ENCODE results near the gene CCDC148. TPM values are rescaled to one million over a fixed set of nuclear protein-coding genes. Genes with fewer than 3 reads are reported as not detected.
A peak's percentile ranks its signal among the peaks of the same experiment; 100 is the strongest.
"Not testable (repeated sequence)": the region's sequence is repeated elsewhere in the genome, so short reads cannot be mapped to it uniquely, and the experiment has no call there.

Gene CCDC148
- total RNA-seq, 1 donor from 2014 or later: 3.6 TPM

GRCh38 chr2:158433716-158434115 is 22.8 kb downstream of the CCDC148 start:
- DNase-seq (ENCODE audit: low spot score): not testable (repeated sequence)

GRCh38 chr2:158432117-158432516 is 24.4 kb downstream of the CCDC148 start:
- DNase-seq (ENCODE audit: low spot score): no peak

GRCh38 chr2:158414538-158414937 is 42.0 kb downstream of the CCDC148 start:
- peak; percentile 39 for DNase-seq (ENCODE audit: low spot score)

GRCh38 chr2:158413581-158413980 is 43.0 kb downstream of the CCDC148 start:
- DNase-seq (ENCODE audit: low spot score): no peak

DNA sequence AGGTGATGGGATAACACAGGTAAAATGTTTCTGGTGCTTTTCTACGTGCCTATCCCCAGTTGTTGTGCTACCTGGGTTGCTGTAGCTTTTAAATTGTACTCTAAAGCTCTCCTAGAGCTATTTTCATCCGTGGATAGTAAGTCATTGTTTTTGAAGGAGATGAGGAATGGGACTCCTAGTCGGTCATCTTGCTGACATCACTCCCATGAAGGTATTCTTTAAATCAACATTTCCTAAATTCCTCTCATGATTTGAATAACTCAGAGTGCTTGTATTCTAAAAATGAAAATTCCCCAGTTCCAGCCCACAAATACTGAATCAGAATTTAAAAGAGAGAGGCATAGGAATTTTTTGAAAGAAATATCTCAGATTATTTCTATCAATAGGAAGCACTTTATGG is 44.3 kb downstream of the CCDC148 start:
- DNase-seq (ENCODE audit: low spot score): no peak

DNA sequence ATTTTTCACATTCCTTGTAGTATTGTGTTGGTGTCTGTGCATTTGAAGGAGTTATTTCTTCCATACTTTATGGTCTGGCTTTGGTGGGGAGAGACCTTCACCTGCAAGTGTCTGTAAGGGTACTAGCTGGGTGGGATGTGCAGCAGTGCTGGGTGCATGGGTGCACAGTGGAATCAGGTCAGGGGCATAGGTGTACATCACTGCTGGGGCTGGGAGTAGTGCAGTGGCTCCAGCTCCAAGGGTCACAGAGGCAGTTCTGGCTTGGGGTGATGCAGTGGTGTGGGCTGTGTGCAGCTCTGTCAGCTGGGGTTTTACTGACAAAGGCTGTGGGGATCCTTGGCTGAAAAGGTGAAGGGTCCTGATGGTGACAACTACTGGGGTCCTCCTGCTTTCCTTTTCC is 44.8 kb downstream of the CCDC148 start:
- no peak for DNase-seq (ENCODE audit: low spot score)

- no peak for DNase-seq (ENCODE audit: low spot score)
These were observed 46.4 kb downstream of the CCDC148 start for GRCh38 chr2:158410132-158410531.

DNA sequence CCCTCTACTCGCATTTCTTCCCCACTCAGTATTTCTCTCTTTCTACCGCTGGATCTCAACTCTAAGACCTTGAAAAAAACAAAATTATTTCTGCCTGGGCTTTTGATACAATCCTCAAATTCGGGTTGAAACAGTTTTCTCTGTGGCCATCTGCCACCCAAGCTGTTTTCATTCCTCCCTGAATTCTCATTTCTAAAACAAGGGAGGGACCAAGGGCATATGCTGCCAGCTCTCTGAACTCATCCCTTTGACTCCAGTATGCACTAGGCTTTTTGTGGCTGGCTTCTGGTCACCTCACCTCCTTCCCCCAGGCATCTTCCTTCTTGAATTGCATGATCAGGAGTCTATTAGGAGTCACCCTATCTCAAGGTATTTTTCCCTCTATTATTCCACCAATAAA is 49.5 kb downstream of the CCDC148 start:
- no peak for DNase-seq (ENCODE audit: low spot score)

DNA sequence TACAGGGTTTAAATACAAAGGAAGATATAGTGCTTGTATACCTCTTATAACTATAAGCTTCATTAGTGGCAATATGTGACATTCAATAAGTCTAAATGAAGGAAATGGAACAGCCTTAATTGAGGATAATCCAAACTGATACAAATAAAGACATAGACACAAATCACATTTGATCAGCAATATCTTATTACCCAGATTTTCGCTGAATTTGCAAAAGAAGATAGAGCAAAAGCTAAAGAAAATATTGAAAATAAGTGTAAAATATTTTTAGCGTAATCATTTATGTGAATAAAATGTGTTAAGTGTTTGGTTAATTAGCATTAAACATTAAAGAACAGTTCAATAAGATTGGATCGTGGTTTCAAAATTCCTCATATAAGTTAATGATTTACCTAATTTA is 51.2 kb downstream of the CCDC148 start:
- DNase-seq (ENCODE audit: low spot score): no peak

GRCh38 chr2:158403237-158403636 is 53.3 kb downstream of the CCDC148 start:
- DNase-seq (ENCODE audit: low spot score): no peak

DNA sequence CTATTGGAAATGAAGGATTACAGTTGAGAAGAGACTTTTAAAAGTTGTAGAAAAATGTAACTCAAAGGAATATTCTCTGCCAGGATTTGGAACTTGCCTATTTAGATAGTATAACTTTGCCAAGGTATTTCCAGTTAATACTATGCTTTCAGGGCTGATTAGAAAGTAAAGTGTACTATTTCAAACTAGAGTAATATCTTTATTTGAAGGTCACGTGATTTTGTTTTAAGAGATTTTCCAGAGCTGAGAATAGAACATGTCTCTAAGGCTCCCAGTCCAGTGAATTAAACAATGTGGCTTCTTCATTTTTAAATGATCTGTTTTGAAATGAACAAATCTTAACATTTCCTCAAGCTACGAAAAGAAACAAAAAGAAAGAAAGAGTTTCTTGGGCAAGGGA is 53.9 kb downstream of the CCDC148 start:
- peak; percentile 24 for DNase-seq (ENCODE audit: low spot score)

- no peak for DNase-seq (ENCODE audit: low spot score)
These were observed 61.4 kb downstream of the CCDC148 start for GRCh38 chr2:158395166-158395565.

DNA sequence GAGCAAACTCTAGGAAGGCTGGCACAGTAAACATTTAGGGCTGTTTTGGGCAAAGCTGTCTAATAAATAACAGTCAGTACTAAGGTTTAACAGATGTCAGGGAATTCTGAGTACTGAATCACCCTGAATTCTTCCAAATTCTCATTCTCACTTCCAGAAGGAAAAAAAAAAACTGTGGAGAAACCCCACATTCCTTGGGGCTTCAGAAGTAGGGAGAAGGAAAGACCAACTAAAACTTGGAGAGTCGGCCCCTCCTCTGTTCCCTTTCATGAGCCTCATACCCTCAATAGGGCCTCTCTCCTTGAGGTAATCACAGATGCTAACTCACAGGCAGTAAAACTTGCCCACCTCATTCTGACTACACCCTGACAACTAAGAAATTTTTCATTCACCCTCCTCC is 62.1 kb downstream of the CCDC148 start:
- no peak for DNase-seq (ENCODE audit: low spot score)

- no peak for DNase-seq (ENCODE audit: low spot score)
These were observed 62.7 kb downstream of the CCDC148 start for GRCh38 chr2:158393886-158394285.

GRCh38 chr2:158392687-158393086 is 63.9 kb downstream of the CCDC148 start:
- DNase-seq (ENCODE audit: low spot score): no peak

- DNase-seq (ENCODE audit: low spot score): no peak
These were observed 64.7 kb downstream of the CCDC148 start for GRCh38 chr2:158391876-158392275.

DNA sequence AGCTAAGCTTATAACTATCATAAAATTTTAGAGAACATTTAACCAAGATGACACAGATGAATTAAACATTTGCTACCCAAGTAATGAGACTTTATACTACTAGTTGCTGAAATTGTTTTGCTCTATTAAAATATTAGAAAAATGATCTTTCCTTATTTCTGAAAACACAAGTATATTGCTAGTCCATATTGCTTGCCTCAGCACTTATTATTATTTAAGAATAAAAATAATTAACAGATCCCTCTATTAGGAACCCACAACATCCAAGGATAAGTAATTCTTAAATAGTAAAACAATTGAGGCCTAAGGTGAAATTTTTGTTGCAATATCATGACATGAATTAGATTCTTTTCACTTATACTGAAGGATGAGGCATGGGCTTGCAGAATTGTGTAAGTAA is 65.2 kb downstream of the CCDC148 start:
- no peak for DNase-seq (ENCODE audit: low spot score)

DNA sequence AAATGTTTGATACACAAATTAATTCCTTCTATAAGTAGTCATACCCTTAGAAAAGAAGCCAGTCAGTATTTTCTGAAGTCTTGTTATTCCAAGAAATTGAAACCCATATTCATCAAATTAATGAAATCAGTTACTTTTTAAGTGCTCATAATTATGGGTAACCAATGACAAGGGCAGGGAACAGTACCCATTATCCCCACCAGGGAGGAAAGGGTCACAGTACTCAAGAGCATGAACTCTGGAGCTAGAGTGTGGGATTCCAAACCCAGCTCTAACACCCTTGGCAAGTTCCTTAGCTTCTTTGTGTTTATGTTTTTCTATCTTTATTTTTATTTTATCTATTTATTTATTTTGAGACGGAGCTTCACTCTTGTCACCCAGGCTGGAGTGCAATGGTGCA is 68.4 kb downstream of the CCDC148 start:
- no peak for DNase-seq (ENCODE audit: low spot score)

GRCh38 chr2:158385646-158386045 is 70.9 kb downstream of the CCDC148 start:
- no peak for DNase-seq (ENCODE audit: low spot score)

GRCh38 chr2:158381978-158382377 is 74.6 kb downstream of the CCDC148 start:
- no peak for DNase-seq (ENCODE audit: low spot score)

GRCh38 chr2:158381205-158381604 is 75.3 kb downstream of the CCDC148 start:
- DNase-seq (ENCODE audit: low spot score): no peak

DNA sequence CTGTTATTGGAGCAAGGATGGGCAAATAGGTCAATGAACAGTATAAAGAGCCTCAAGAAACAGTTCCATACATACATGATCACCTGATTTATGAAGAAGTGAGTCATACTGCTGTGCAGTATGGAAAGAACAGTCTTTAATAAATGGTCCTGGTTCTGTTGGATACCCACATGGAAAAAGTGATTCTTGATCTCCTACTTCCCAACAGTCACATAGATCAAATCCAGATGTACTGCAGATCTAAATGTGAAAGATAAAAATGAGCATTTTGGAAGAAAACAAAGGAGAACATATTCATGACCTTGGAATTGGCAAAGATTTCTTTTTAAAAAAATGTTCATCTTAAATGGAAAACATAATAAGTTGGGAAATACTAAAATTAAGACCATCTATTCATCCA is 75.8 kb downstream of the CCDC148 start:
- DNase-seq (ENCODE audit: low spot score): no peak

GRCh38 chr2:158378926-158379325 is 77.6 kb downstream of the CCDC148 start:
- DNase-seq (ENCODE audit: low spot score): no peak

DNA sequence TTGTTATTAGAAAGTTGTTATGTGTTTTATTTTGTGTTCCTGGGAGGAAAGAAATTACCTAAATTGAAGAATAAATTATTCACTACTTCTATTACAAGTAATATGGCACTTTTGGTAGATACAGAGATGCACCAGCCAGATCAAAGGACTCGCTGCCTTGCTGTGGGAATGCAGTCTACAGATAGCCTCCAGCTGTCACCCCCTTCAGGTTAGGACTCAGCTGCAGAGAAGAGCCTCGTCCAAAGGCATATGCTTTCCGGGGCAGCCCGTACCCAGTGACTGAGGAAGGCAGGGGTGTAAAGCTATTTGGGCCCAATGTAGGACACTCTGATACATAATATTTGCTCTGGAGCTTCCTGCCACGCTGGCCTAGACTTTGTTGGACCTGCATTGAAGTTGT is 90.2 kb downstream of the CCDC148 start:
- no peak for DNase-seq (ENCODE audit: low spot score)

- DNase-seq (ENCODE audit: low spot score): no peak
These were observed 96.7 kb downstream of the CCDC148 start for GRCh38 chr2:158359846-158360245.

Measured in umbilical cord (tissue), 2 donors.